GM08714 (cell line): Measurements from ENCODE around the gene SRSF10.
A peak's percentile ranks its signal among the peaks of the same experiment; 100 is the strongest.
"Not testable (repeated sequence)": the region's sequence is repeated elsewhere in the genome, so short reads cannot be mapped to it uniquely, and the experiment has no call there.

Source experiments
- H3K4me3 ChIP-seq: fragments of 200-500 bp; sonication (Bioruptor generic); 2 replicates; pipeline ENCODE4 v1.5.1; 2014; ENCODE audit warnings: mild to moderate bottlenecking, low read length, inconsistent platforms
- ZNF274 ChIP-seq: IDR thresholded peaks from 2 replicates; pipeline ENCODE4 v1.6.1; 2012; ENCODE audit warnings: mild to moderate bottlenecking, low read depth, low read length

SRSF10 gene

DNA sequence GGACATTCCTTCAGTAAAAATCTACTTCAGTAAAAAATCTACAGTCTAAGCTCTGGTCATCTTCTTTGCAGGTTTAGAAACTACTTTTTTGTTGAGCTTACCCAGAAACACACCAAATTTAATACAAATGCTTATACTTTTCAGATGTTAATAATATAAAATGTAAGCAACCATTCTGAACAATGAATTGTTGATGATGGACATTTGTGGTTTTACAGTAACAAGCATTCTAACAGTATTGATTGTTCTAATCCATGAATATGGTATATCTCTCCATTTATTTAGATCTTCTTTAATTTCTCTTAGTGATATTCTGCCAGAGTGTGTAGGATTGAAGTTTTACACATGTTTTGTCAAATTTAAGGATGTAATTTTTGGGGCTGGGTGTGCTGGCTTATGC lies 27.0 kb upstream of the SRSF10 start:
- no peak for TF ChIP-seq ZNF274
- H3K4me3 ChIP-seq: no peak overlapping the region

DNA sequence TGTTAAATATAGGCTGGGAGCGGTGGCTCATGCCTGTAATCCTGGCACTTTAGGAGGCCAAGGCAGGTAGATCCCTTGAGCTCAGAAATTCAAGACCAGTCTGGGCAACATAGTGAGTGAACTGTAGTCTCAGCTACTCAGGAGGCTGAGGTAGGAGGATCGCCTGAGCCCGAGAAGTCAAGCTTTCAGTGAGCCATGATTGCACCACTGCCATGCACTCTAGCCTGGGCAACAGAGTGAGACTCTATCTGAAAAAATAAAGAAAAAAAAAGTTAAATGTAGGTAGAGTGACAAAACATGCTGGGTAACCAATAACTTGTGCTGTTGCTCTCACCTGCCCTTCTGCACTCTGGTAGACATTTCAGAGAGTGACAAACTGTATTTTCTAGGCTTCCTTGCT lies 25.0 kb upstream of the SRSF10 start:
- no peak overlapping the region for H3K4me3 ChIP-seq
- no peak for TF ChIP-seq ZNF274

DNA sequence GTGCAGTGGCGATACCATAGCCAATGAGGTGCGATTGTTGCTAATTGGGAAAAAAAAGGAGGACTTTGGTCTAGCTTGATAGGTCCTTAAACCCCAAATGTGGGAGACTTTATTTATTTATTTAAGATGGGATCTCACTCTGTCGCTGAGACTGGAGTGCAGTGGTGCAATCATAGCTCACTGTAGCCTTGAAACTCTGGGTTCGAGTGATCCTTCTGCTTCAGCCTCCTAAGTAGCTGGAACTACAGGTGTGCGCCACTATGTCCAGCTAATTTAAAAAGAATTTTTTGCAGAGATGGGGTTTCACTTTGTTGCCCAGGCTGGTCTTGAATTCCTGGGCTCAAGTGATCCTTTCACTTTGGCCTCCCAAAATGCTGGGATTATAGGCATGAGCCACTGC lies 24.0 kb upstream of the SRSF10 start:
- no peak overlapping the region for H3K4me3 ChIP-seq
- no peak for TF ChIP-seq ZNF274

DNA sequence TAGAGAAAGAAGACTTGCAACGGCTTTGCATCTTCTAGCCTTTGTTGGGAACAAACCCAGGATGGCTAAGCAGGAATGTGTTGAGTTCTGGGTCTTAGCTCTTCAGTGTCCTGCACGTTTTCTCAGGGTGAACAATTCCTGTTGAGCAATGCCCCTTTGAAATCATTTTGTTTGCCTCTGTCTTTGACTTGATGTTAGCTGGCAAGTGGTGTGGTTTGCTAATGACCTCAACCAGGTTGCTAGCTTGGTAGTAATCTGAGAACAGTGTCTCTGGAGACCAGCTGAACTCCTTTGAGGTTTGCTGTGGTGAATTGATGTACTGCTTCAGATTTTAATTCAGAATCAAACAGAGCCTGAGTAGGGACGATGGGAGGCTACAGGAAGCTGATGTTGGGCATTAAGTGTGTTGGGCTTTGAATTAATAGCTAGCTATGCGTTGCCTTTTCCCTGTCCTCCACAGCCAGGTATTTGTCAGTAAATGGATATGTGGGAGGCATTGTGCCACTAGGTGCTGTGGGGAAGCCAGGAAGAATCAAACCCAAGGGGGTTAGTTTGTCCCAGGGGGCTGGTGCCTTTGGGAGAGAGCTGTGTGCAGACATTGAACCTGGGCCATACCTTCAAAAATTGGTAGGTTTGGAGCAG lies 23.3 kb upstream of the SRSF10 start:
- TF ChIP-seq ZNF274: no peak
- H3K4me3 ChIP-seq: no peak overlapping the region

DNA sequence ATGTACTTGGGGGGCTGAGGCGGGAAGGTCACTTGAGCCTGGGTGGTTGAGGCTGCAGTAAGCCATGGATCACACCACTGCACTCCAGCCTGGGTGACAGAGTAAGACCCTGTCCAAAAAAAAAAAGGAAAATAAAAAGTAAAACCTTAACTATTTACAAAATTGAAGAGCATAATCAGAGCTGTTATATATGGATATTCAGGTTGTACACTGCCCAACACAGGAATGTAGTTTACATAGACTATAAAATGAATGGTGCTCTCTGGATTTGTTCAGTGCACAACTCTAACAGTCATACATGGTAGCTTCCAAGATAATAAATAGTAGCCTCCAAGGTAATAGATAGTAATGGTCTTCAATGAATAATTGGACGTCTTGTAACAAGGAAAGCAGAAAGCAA lies 22.6 kb upstream of the SRSF10 start:
- H3K4me3 ChIP-seq: no peak overlapping the region
- TF ChIP-seq ZNF274: no peak

DNA sequence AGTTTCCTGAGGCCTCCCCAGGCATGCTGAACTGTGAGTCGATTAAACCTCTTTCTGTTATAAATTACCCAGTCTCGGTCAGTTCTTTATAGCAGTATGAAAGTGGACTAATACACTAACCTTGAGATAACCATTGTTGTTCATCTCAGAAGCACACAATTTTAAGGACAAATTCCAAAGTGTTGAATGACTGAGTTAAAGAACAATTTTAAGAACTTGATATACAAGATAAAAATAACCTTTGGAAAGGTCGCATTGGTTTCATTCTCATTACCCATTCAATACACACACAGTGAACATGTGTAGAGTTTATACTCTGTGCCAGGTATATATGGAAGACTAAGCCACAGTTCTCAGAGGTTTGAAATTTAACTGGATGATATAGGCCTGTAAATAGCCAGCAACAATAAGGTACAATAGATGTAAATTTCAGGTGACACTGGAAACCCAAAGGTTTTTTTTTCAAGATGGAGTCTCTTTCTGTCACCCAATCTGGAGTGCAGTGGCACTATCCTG lies 19.1 kb upstream of the SRSF10 start:
- TF ChIP-seq ZNF274: no peak
- H3K4me3 ChIP-seq: no peak overlapping the region

DNA sequence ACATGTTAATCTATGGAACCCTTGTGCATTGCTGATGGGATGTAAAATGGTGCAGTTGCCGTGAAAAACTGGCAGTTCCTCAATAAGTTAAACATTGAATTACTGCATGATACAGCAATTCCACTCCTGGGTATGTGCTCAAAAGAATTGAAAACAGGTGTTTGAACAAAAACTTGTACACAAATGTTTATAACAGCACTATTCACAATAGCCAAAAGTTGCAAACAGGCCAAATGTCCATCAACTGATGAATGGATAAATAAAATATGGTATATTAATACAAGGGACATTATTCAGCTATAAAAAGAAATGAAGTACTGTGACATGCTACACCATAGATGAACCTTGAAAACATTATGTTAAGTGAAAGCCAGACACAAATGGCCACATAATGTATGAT lies 17.7 kb upstream of the SRSF10 start:
- TF ChIP-seq ZNF274: no peak
- H3K4me3 ChIP-seq: no peak overlapping the region

DNA sequence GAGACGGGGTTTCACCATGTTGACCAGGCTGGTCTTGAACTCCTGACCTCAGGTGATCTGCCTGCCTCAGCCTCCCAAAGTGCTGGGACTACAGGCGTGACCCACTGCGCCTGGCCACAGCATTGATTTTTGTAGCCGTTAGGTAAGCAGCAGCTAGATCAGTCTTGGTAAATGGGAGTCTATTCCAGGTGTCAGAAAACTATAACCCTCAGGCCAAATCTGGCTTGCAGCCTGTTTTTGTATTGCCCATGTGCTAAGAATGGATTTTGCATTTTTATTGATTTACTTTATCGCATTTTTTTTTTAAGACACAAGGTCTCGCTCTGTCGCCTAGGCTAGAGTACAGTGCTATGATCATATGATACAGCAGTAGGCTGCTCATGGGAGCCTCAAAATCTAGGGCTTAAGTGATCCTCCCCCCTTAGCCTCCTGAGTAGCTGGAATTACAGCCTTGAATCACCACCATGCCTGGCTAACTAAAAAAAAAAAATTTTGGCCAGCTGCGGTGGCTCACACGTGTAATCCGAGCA lies 16.6 kb upstream of the SRSF10 start:
- TF ChIP-seq ZNF274: no peak
- no peak overlapping the region for H3K4me3 ChIP-seq

DNA sequence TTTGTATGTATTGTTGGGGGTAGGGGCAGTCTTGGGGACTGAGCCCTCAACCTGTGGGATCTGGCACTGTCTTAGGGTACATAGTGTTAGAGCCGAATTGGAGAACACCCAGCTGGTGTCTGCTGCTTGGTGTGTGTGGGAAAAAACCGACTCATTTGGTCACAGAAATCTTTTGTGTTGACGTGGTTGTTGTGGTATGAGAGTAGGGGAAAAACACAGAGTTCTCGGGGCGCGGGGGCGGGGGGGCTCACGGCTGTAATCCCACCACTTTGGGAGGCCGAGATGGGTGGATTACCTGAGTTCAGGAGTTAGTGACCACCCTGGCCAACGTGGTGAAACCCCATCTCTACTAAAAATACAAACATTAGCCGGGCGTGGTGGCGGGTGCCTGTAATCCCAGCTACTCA lies 15.3 kb upstream of the SRSF10 start:
- TF ChIP-seq ZNF274: no peak

DNA sequence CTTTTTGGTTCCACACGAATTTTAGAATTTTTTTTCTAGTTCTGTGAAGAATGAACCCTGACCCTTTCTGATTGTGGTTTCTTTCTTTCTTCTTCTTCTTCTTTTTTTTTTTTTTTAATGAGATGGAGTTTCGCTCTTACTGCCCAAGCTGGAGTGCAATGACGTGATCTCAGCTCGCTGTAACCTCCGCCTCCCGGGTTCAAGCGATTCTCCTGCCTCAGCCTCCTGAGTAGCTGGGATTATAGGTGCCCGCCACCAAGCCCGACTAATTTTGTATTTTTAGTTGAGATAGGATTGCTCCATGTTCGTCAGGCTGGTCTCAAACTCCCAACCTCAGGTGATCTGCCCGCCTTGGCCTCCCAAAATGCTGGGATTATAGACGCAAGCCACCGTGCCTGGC lies 11.9 kb upstream of the SRSF10 start:
- H3K4me3 ChIP-seq: not testable (repeated sequence)

More for the DNA sequence above, 15.3 kb upstream of the SRSF10 start:
- H3K4me3 ChIP-seq: no peak overlapping the region

DNA sequence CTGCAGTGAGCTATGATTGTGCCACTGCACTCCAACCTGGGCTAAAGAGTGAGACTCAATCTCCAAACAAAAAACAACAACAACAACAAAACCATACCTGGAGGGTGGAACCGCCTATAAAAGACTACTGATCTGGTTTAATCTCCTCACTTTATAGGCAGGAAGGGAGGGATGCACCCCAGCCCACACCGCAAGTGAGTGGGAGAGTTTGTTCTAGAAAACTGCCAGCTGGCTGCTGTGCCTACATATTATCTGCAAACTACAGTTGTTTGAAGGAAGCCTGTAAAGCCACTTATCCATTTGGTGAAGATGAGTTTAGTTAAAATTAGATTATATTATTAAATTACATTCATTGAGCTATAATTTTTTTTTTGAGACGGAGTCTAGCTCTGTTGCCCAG lies 9.1 kb upstream of the SRSF10 start:
- H3K4me3 ChIP-seq: no peak overlapping the region
- TF ChIP-seq ZNF274: no peak

DNA sequence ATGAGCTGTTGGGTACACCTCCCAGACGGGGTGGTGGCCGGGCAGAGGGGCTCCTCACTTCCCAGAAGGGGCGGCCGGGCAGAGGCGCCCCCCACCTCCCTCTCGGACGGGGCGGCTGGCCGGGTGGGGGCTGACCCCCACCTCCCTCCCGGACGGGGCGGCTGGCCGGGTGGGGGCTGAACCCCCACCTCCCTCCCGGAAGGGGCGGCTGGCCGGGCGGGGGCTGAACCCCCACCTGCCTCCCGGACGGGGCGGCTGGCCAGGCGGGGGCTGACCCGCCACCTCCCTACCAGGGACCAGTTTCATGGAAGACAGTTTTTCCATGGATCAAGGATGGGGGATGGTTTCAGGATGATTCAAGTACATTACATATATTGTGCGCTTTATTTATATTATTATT lies 6.9 kb upstream of the SRSF10 start:
- H3K4me3 ChIP-seq: not testable (repeated sequence)

DNA sequence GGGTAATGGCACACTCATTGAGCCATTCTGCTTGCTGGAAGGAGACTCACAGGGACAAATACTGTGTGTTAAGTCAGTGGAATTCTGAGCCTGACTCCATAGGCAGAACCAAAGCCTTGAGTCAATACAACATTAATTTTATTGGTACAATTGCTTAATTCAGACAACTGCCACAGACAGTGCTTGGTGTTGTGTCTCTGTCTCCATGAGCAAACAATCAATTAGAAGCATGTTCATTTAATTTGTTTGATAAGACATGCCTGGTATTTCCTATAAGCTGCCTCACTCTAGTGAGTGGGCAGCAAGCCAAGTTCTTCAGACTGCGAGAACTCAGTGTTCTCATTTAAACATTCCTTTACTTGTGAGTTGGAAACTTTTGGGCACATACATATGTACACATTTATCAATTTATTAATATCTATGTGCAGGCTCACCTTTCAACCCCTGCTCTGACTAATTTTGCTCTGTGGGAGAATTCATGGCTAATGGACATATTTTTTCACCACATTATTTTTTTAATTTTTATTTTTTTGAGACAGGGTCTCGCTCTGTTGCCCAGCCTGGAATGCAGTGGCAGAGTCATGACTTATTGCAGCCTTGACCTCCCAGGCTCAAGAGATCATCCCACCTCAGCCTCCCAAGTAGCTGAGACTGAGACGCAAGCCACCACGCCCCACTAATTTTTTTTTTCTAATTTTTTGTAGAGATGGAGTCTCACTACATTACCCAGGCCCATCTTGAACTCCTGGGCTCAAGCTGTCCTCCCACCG lies 4.5 kb upstream of the SRSF10 start:
- TF ChIP-seq ZNF274: no peak
- no peak overlapping the region for H3K4me3 ChIP-seq

DNA sequence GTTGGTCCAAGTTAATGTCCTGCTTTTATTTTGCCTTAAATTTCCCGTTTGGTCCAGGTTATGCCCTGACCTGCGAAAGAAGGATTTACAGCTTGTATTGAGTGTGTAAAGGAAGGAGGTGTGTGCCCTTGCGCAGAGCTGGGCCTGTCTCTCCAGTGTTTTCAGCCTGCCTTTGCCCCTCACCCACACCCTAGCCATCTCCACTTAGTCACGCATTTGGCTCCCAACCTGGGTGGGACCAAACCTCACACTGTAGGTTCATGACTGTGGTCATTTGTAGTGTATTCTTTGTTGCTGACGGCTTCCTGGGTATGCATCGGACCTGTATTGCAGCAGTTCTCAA lies 572 bp upstream of the SRSF10 start:
- peak overlapping the region; percentile 64; the same call in 1 of the 2 replicates for H3K4me3 ChIP-seq
- no peak for TF ChIP-seq ZNF274

DNA sequence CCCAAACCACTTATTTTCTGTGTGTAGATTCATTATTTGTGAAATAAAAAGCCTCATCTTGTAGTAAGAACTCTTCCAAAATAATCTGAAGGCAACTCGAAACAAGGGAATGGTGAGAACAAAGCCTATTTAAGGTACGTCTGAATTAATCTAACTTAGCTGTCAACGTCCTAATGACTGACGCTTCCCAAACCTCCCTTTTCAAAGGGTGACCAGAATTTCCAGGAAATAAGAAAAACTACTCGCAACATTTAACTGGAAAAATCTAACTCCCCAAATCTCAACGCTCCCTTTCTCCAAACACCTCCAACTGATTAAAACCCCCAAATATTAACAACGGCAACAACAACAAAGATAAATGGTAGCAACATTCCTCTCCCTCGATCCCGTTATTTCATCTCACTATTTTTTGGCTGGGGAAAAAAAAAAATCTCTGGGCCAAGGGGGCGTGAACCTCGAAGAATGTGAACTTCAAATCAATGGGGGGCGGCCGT lies 693 bp downstream of the SRSF10 start:
- TF ChIP-seq ZNF274: no peak
- H3K4me3 ChIP-seq: peak overlapping the region; percentile 85
